IMR-90 (cell line): ENCODE results near the gene GLRX5. TPM values are rescaled to one million over a fixed set of nuclear protein-coding genes. Genes with fewer than 3 reads are reported as not detected.

Source experiments
- ATAC-seq: fragments of 200-7000 bp; cut with Tn5 transposase; 2 replicates; pipeline ENCODE4 v1.9.1; 2020; ENCODE audit warnings: low read depth, mild to moderate bottlenecking, moderate library complexity
- BruUV-seq: library from RNA; stranded (reverse); fragments of 400-500 nt; replicated peaks from 2 replicates; lab custom pipeline; 2021; lab: Mats Ljungman, UMichigan
- CTCF ChIA-PET: fragments of 300-600 bp; formaldehyde crosslinking; extraction: SDS; loops from one replicate; lab custom pipeline; 2021; ENCODE audit warnings: antibody characterized with exemption; lab: Yijun Ruan, JAX
- POLR2A ChIA-PET: fragments of 300-600 bp; sonication (Branson Sonifier 250); formaldehyde crosslinking; loops from one replicate; lab custom pipeline; 2022; ENCODE audit warnings: antibody characterized with exemption; ENCODE audit not compliant: unreplicated experiment; lab: Charles Lee
- DNase-seq: peaks from one replicate; pipeline ENCODE4 v3.0.0; 2013
- H2AFZ ChIP-seq: replicated peaks from 2 replicates; pipeline ENCODE3; 2013; ENCODE audit warnings: low read length, mild to moderate bottlenecking; ENCODE audit not compliant: poor library complexity
- H2AK5ac ChIP-seq: 2 replicates; pipeline ENCODE4 v1.6.1; 2013; ENCODE audit warnings: low read depth, low read length, inconsistent platforms
- H2AK9ac ChIP-seq: replicated peaks from 2 replicates; pipeline ENCODE3; 2013; ENCODE audit warnings: mild to moderate bottlenecking, low read depth, low read length, moderate library complexity; ENCODE audit not compliant: poor library complexity
- H2BK120ac ChIP-seq: 2 replicates; pipeline ENCODE4 v1.6.1; 2013; ENCODE audit warnings: low read depth, low read length, inconsistent platforms
- H2BK15ac ChIP-seq: 3 replicates; pipeline ENCODE4 v1.6.1; 2013; ENCODE audit warnings: low read depth, low read length, inconsistent platforms
- H2BK20ac ChIP-seq: 2 replicates; pipeline ENCODE4 v1.6.1; 2013; ENCODE audit warnings: low read depth, mild to moderate bottlenecking, inconsistent platforms, low read length, moderate library complexity
- H2BK5ac ChIP-seq: 2 replicates; pipeline ENCODE4 v1.6.1; 2013; ENCODE audit warnings: mild to moderate bottlenecking, low read depth, low read length, inconsistent platforms; ENCODE audit not compliant: poor library complexity, severe bottlenecking
- H3K14ac ChIP-seq: replicated peaks from 2 replicates; pipeline ENCODE4 v1.6.1; 2013; ENCODE audit warnings: low read depth, low read length, inconsistent platforms
- H3K18ac ChIP-seq: 2 replicates; pipeline ENCODE4 v1.6.1; 2013; ENCODE audit warnings: low read depth, low read length, control low read depth
- H3K23ac ChIP-seq: 2 replicates; pipeline ENCODE4 v1.6.1; 2013; ENCODE audit warnings: low read depth, low read length, inconsistent platforms
- H3K27ac ChIP-seq: 2 replicates; pipeline ENCODE4 v1.5.1; 2013; ENCODE audit warnings: mild to moderate bottlenecking, control low read depth, low read length; ENCODE audit not compliant: insufficient read depth
- H3K27me3 ChIP-seq: 2 replicates; pipeline ENCODE4 v1.6.1; 2013; ENCODE audit warnings: low read length; ENCODE audit not compliant: control insufficient read depth, insufficient read depth
- H3K36me3 ChIP-seq: 2 replicates; pipeline ENCODE4 v1.6.1; 2013; ENCODE audit warnings: low read length, mixed read lengths; ENCODE audit not compliant: control insufficient read depth, insufficient read depth
- H3K4ac ChIP-seq: 2 replicates; pipeline ENCODE4 v1.6.1; 2013; ENCODE audit warnings: low read depth, low read length, inconsistent platforms
- H3K4me1 ChIP-seq: 2 replicates; pipeline ENCODE4 v1.6.1; 2013; ENCODE audit warnings: low read length, mixed read lengths; ENCODE audit not compliant: control insufficient read depth, insufficient read depth
- H3K4me2 ChIP-seq: 2 replicates; pipeline ENCODE4 v1.6.1; 2013; ENCODE audit warnings: low read depth, mild to moderate bottlenecking, control low read depth, low read length, moderate library complexity
- H3K4me3 ChIP-seq: 2 replicates; pipeline ENCODE4 v1.5.1; 2013; ENCODE audit warnings: low read depth, mild to moderate bottlenecking, control low read depth, low read length, moderate library complexity; ENCODE audit not compliant: insufficient read depth
- H3K56ac ChIP-seq: 2 replicates; pipeline ENCODE4 v1.6.1; 2013; ENCODE audit warnings: low read length, inconsistent platforms; ENCODE audit not compliant: insufficient read depth; ENCODE audit errors: extremely low read depth
- H3K79me1 ChIP-seq, 2 experiments: 2 replicates each; pipeline ENCODE4 v1.6.1; 2013; ENCODE audit warnings: low read length in 2 of 2, inconsistent platforms in 1 of 2, low read depth in 1 of 2
- H3K9ac ChIP-seq: 2 replicates; pipeline ENCODE4 v1.6.1; 2013; ENCODE audit warnings: low read depth, low read length, control low read depth
- H3K9me1 ChIP-seq: 2 replicates; pipeline ENCODE4 v1.6.1; 2013; ENCODE audit warnings: low read length, inconsistent platforms; ENCODE audit not compliant: insufficient read depth
- H3K9me3 ChIP-seq: 2 replicates; pipeline ENCODE4 v1.6.1; 2013; ENCODE audit warnings: low read length; ENCODE audit not compliant: control insufficient read depth, insufficient read depth
- H4K20me1 ChIP-seq: 2 replicates; pipeline ENCODE4 v1.6.1; 2013; ENCODE audit warnings: low read length, inconsistent platforms; ENCODE audit not compliant: insufficient read depth
- H4K5ac ChIP-seq: 2 replicates; pipeline ENCODE4 v1.6.1; 2013; ENCODE audit warnings: mild to moderate bottlenecking, low read depth, low read length, control low read depth
- H4K8ac ChIP-seq, 2 experiments: 2 replicates each; pipeline ENCODE4 v1.6.1; 2013; ENCODE audit warnings: low read depth in 2 of 2, low read length in 2 of 2, control low read depth in 1 of 2, inconsistent platforms in 1 of 2
- H4K91ac ChIP-seq: 2 replicates; pipeline ENCODE4 v1.6.1; 2013; ENCODE audit warnings: low read depth, low read length, inconsistent platforms; ENCODE audit not compliant: insufficient read depth
- CTCF ChIP-seq: conservative IDR thresholded peaks from 2 replicates; pipeline ENCODE4 v1.5.1; 2012; ENCODE audit warnings: mild to moderate bottlenecking, low read depth, low read length, improper control_type of control experiment
- MAZ ChIP-seq: IDR thresholded peaks from 2 replicates; pipeline ENCODE4 v1.6.1; 2012; ENCODE audit warnings: low read depth, mild to moderate bottlenecking, low read length, improper control_type of control experiment, moderate library complexity, borderline replicate concordance
- MXI1 ChIP-seq: IDR thresholded peaks from 2 replicates; pipeline ENCODE4 v1.6.1; 2012; ENCODE audit warnings: low read depth, mild to moderate bottlenecking, low read length, moderate library complexity, borderline replicate concordance
- RFX5 ChIP-seq: IDR thresholded peaks from 2 replicates; pipeline ENCODE4 v1.8.0; 2012; ENCODE audit warnings: low read depth, mild to moderate bottlenecking, low read length, moderate library complexity
- WGBS, 2 experiments: methylation state at CpG; one replicate each; pipeline versions ENCODE4 v1.1.5 to v1.1.7; 2013; ENCODE audit warnings: missing lambda C conversion rate in 2 of 2; ENCODE audit not compliant: insufficient read length in 1 of 2; ENCODE audit errors: extremely low coverage in 2 of 2; 5-methylcytosine and 5-hydroxymethylcytosine counted together
- dilution Hi-C: fragments of 300-500 bp; cut with HindIII; formaldehyde crosslinking; loops from one replicate; pipeline ENCODE4 v1.14.3; 2018; ENCODE audit warnings: low sequenced_read_pairs; ENCODE audit not compliant: unreplicated experiment
- in situ Hi-C: fragments of 300-500 bp; cut with MboI; formaldehyde crosslinking; loops from 3 replicates; pipeline ENCODE4 v1.14.3; 2019; ENCODE audit warnings: low sequenced_read_pairs, inconsistent platforms, mixed read lengths
- intact Hi-C: fragments of 100-400 bp; cut with micrococcal nuclease; formaldehyde crosslinking; loops from 2 replicates; pipeline ENCODE4 v1.10.0; 2022
- polyA plus RNA-seq, 3 experiments: library from polyadenylated mRNA; depleted of rRNA; stranded (reverse); fragments of >200 nt; gene quantifications; 2 replicates each; pipeline ENCODE4 v1.2.3, GENCODE V29; 2012; ENCODE audit warnings: low replicate concordance in 1 of 3
- total RNA-seq: library from RNA; depleted of rRNA; stranded (reverse); fragments of >200 nt; gene quantifications from 2 replicates; pipeline ENCODE4 v1.2.3, GENCODE V29; 2012
- TF ChIP-seq, protein P1 (sequence below): fragments of 150-350 bp; IDR thresholded peaks from 2 replicates; pipeline ENCODE4 v1.6.1; 2017; ENCODE audit warnings: mild to moderate bottlenecking, antibody characterized with exemption, low read length, low read depth

GLRX5 gene
- total and polyA plus RNA-seq, 2 of the 4 experiments (the other 2 are of a cell fraction): 32.4 to 40.4 TPM

GRCh38 chr14:95491936-95492608 lies 42.8 kb upstream of the GLRX5 start:
- POLR2A ChIA-PET: no interaction called here
- Histone ChIP-seq H4K5ac (no peak overlapping the region), H3K4me3 (no peak overlapping the region), H3K18ac (no peak overlapping the region), H3K79me1 (peaks cover 13 to 57% of the 10 kb centered on the region in 2 experiments; a peak in 3 of 4 replicates), H4K8ac (no peak overlapping the region), H3K4me1 (peaks cover 14% of the 10 kb centered on the region), H4K91ac (no peak overlapping the region), H3K9me3 (no peaks in the 10 kb centered on the region), H3K9me1 (peaks cover 25% of the 10 kb centered on the region), H4K20me1 (peaks cover 5% of the 10 kb centered on the region; the same call in 1 of the 2 replicates), H2BK120ac (no peak overlapping the region), H3K27me3 (no peaks in the 10 kb centered on the region), H2BK20ac (no peak overlapping the region), H2BK15ac (no peak overlapping the region), H3K36me3 (no peaks in the 10 kb centered on the region), H3K4me2 (no peak overlapping the region), H3K56ac (no peak overlapping the region), H3K4ac (no peak overlapping the region), H2AFZ (no peak overlapping the region), H2AK5ac (no peak overlapping the region), H2BK5ac (no peak overlapping the region), H2AK9ac (no peak overlapping the region), H3K9ac (no peak overlapping the region), H3K23ac (no peak overlapping the region), H3K14ac (no peak overlapping the region), H3K27ac (no peak overlapping the region)
- no peak for DNase-seq
- no CpG with 5 or more reads among the region's 2 CpGs for WGBS, 2 experiments
- no TSS peak for BruUV-seq
- dilution Hi-C loops: no loop called here
- ATAC-seq: no peak
- TF ChIP-seq MAZ (no peak), CTCF (no peak), MXI1 (no peak), RFX5 (no peak)
- TF ChIP-seq, protein P1, sequence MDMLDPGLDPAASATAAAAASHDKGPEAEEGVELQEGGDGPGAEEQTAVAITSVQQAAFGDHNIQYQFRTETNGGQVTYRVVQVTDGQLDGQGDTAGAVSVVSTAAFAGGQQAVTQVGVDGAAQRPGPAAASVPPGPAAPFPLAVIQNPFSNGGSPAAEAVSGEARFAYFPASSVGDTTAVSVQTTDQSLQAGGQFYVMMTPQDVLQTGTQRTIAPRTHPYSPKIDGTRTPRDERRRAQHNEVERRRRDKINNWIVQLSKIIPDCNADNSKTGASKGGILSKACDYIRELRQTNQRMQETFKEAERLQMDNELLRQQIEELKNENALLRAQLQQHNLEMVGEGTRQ: no peak
- CTCF ChIA-PET: no interaction called here
- intact Hi-C loops: no loop called here
- in situ Hi-C loops: no loop called here
